GM12874 (cell line): ENCODE results near the gene RAB7A.
A peak's percentile ranks its signal among the peaks of the same experiment; 100 is the strongest.

Source experiments
- TF ChIP-seq, protein P1 (sequence below): IDR thresholded peaks from 2 replicates; pipeline ENCODE4 v1.5.1; 2011; ENCODE audit warnings: low read depth, mild to moderate bottlenecking, control low read depth, low read length, moderate library complexity; ENCODE audit not compliant: insufficient read depth

Gene RAB7A

DNA sequence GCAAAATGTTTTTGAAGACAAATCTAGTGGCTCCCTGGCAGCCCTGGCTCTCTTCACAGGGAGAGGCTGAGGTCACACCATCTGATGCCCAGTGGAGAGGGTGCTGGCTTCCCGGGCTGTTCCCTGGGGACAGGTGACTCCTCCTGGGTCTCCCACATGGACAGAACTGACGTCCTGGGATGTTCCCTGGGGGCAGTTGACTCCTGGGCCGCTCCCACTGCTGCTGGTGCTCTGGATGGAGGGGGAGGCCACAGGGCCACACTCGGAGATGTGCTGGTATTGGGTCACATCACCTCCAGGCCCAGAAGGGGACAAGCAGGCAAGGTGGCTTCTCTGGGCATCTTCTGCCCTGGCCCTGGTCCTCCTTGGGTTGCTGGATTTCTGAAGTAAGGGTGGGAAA is 125.6 kb downstream of the RAB7A start:
- TF ChIP-seq, protein P1, sequence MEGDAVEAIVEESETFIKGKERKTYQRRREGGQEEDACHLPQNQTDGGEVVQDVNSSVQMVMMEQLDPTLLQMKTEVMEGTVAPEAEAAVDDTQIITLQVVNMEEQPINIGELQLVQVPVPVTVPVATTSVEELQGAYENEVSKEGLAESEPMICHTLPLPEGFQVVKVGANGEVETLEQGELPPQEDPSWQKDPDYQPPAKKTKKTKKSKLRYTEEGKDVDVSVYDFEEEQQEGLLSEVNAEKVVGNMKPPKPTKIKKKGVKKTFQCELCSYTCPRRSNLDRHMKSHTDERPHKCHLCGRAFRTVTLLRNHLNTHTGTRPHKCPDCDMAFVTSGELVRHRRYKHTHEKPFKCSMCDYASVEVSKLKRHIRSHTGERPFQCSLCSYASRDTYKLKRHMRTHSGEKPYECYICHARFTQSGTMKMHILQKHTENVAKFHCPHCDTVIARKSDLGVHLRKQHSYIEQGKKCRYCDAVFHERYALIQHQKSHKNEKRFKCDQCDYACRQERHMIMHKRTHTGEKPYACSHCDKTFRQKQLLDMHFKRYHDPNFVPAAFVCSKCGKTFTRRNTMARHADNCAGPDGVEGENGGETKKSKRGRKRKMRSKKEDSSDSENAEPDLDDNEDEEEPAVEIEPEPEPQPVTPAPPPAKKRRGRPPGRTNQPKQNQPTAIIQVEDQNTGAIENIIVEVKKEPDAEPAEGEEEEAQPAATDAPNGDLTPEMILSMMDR = no peak

DNA sequence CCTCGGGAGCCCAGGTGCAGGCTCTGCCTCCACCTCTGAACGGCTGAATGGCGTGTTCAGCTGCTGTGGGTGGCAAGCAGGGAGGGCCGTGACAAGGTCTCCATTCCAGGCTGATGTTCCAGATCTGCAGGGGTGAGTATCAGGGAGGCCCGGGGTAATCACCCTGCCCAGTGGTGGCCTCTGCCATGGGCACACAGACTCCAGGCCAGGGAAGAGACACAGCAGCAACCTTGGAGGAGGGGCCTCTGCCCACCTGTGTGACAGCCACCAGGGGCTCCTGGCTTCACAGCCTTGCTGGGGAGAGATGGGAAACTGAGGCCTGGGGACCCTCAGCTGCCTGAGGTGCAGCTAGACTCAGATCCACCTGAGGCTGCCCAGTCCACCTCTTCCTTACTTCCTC is 127.8 kb downstream of the RAB7A start:
- TF ChIP-seq, protein P1 = no peak

DNA sequence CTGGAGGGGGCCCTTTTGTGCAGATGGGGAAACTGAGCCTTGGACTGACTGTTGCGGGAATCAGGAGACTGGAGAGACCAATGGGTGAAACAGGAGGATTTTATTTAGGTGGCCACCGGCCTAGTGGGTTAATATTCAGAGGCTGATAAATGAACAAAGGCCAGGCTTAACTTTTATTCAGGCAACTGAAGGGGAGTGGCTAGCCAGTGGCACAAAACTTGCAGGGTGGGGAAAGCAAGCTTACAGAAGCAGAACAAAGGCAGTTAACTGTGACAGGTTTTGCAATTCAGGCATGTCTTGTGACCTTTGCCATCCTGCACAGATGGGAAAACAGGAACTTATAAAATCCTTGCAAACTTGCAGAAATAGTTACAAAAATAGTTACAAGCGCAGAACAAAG is 128.5 kb downstream of the RAB7A start:
- TF ChIP-seq, protein P1 = no peak

DNA sequence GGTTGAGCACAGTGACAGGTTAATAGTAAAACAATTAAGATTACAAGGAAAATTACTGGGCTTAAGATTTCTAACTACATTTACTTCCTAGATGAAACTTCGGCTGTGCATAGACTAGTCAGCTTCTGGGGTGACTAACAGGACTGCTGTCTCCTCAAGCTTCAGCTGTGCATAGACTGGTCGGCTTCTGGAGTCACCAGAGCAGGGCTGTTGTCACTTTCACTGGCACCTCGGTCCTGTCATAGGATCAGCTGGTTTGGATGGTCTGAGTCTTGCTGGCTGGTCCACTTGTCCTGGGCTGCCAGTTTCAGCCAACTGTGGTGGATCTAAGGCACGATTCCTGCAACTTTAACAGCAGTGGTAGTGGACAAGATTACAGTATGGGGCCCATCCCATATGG is 129.6 kb downstream of the RAB7A start:
- TF ChIP-seq, protein P1 = no peak

DNA sequence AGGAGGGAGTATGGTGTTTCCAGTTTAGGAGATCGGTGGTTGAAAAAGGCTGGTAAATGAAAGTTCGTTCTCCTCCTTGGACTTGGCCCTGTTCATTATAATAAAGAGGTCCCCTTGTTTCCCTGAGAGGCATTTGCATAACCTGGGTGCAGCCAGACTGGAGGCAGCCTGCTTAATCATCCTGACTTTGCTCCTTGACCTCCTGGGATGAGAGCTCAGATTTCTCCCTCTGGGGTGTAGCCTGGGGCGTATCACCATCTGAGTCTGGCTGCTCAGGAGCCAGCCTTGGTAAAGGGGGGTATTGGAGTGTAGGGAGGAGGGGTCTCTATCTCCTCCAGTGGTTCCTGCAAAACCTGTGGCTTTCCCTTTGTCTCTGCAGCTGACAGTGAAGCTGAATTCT is 132.2 kb downstream of the RAB7A start:
- TF ChIP-seq, protein P1 = no peak

DNA sequence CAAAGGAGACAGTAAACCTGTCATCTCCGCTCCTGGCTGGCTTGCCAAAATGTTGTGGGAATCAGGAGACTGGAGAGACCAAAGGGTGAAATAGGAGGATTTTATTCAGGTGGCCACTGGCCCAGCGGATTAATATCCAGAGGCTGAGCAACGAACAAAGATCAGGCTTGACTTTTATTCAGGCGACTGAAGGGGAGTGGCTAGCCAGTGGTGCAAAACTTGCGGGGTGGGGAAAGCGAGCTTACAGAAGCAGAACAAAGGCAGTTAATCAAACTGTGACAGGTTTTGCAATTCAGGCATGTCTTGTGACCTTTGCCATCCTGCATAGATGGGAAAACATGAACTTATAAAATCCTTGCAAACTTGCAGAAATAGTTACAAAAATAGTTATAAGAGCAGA is 133.6 kb downstream of the RAB7A start:
- TF ChIP-seq, protein P1 = no peak

DNA sequence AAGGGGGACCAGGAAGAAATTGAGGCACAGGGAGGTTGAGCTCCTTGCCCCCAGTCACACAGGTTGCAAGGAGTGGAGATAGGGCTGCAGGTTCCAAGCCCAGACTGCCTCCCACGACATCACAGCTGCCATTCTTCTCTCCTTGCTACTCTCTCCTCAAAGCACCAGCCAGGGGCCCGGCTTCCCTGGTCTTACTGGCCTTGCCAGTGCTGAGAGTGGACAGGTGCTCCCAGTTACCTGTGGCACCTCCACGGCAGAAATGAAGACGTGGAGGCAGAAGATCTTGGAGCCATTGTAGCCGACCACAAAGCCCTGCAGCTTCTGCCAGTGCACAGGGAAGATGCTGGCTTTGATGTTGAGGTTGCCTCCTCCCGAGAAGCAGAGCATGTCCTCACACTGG is 135.5 kb downstream of the RAB7A start:
- TF ChIP-seq, protein P1 = no peak

DNA sequence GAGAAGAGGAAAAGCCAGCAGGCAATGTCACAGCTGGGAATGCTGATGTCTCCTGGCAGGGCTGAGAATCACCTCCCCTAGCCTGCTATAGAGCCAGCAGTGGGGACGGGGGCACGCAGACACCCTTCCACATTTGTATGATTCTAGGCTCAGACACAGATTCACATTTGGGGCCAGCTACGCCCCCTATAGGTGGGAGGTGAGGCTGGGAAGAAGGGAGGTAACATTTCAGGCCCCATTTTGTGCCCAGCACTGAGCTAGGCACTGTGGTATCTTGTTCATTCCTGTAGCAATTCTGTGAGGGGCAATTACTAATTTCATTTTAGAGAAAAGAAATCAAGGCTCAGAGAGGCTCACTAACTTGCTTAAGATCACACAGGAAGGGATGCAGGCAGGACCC is 137.6 kb downstream of the RAB7A start:
- TF ChIP-seq, protein P1 = peak; percentile 46; the same call in 1 of the 2 replicates
